Endothelial cell of umbilical vein (primary cell): Measurements from ENCODE around the gene METTL26. TPM values are rescaled to one million over a fixed set of nuclear protein-coding genes. Genes with fewer than 3 reads are reported as not detected.

Source experiments
- BruUV-seq: library from RNA; stranded (reverse); fragments of 400-500 nt; replicated peaks from 2 replicates; lab custom pipeline; 2021; lab: Mats Ljungman, UMichigan
- CTCF ChIA-PET: fragments of 300-600, 350-600 bp; sonication (Branson Sonifier 250); formaldehyde crosslinking; loops from one replicate; lab custom pipeline; 2021; ENCODE audit warnings: antibody characterized with exemption, inconsistent platforms; lab: Charles Lee
- POLR2A ChIA-PET: fragments of 300-600, 350-600 bp; sonication (Branson Sonifier 250); formaldehyde crosslinking; loops from one replicate; lab custom pipeline; 2021; ENCODE audit warnings: antibody characterized with exemption, inconsistent platforms; lab: Charles Lee
- DNase-seq: peaks from one replicate; pipeline ENCODE4 v3.0.0-alpha.2; 2011; ENCODE audit warnings: low read depth, low spot score
- FAIRE-seq: peaks from 2 replicates; lab custom pipeline; 2011; peaks lifted over from hg19 to GRCh38; lab: Jason Lieb, UNC
- H2AFZ ChIP-seq: 2 replicates; pipeline ENCODE4 v1.6.0; 2012; ENCODE audit warnings: low read depth, low read length, control low read depth, inconsistent platforms
- H3K27ac ChIP-seq: 2 replicates; pipeline ENCODE4 v1.5.1; 2011; ENCODE audit warnings: low read depth, mild to moderate bottlenecking, control low read depth, low read length, moderate library complexity; ENCODE audit not compliant: insufficient read depth
- H3K27me3 ChIP-seq, 2 experiments: 2 replicates each; pipeline versions ENCODE4 v1.6.0 to v1.6.1; 2011; ENCODE audit warnings: low read length in 2 of 2, mixed read lengths in 1 of 2; ENCODE audit not compliant: control insufficient read depth in 2 of 2, insufficient read depth in 2 of 2
- H3K36me3 ChIP-seq, 2 experiments: 2 replicates in 1 of 2; 3 replicates in 1 of 2; pipeline ENCODE4 v1.5.1; 2011; ENCODE audit warnings: low read length in 2 of 2, mild to moderate bottlenecking in 1 of 2, moderate library complexity in 1 of 2; ENCODE audit not compliant: control insufficient read depth in 2 of 2, insufficient read depth in 2 of 2; ENCODE audit errors: extremely low read depth in 1 of 2
- H3K4me1 ChIP-seq: 3 replicates; pipeline ENCODE4 v1.5.1; 2011; ENCODE audit warnings: mild to moderate bottlenecking, low read length; ENCODE audit not compliant: control insufficient read depth, insufficient read depth; ENCODE audit errors: extremely low read depth
- H3K4me2 ChIP-seq: 2 replicates; pipeline ENCODE4 v1.6.1; 2011; ENCODE audit warnings: low read length, control low read depth, mixed read lengths; ENCODE audit not compliant: insufficient read depth
- H3K4me3 ChIP-seq, 3 experiments: fragments of 200-600 bp in 1 of 3; sonication (generic), shearing (Covaris generic) in 1 of 3; replicated peaks in 1 of 3; 2 replicates each; pipeline ENCODE4 v1.5.1; 2011 to 2016; ENCODE audit warnings: control low read depth in 3 of 3, low read length in 3 of 3, mild to moderate bottlenecking in 2 of 3, inconsistent platforms in 1 of 3, low read depth in 1 of 3, moderate library complexity in 1 of 3; ENCODE audit not compliant: insufficient read depth in 1 of 3
- H3K79me2 ChIP-seq: 2 replicates; pipeline ENCODE4 v1.6.0; 2012; ENCODE audit warnings: low read length, inconsistent platforms; ENCODE audit not compliant: control insufficient read depth, insufficient read depth
- H3K9ac ChIP-seq: replicated peaks from 2 replicates; pipeline ENCODE3; 2011; ENCODE audit warnings: low read length, control low read depth; ENCODE audit not compliant: insufficient read depth; ENCODE audit errors: extremely low read depth
- H3K9me1 ChIP-seq: replicated peaks from 3 replicates; pipeline ENCODE4 v1.6.0; 2011; ENCODE audit warnings: mild to moderate bottlenecking, low read length; ENCODE audit not compliant: control insufficient read depth, insufficient read depth; ENCODE audit errors: extremely low read depth
- H3K9me3 ChIP-seq: replicated peaks from 2 replicates; pipeline ENCODE4 v1.5.1; 2012; ENCODE audit warnings: low read length, inconsistent platforms; ENCODE audit not compliant: control insufficient read depth, insufficient read depth
- H4K20me1 ChIP-seq: replicated peaks from 2 replicates; pipeline ENCODE3; 2011; ENCODE audit warnings: mild to moderate bottlenecking, low read length; ENCODE audit not compliant: control insufficient read depth, insufficient read depth; ENCODE audit errors: extremely low read depth
- CTCF ChIP-seq, 2 donors: IDR thresholded peaks; 1 replicate in 1 of 2; 2 replicates in 1 of 2; pipeline ENCODE4 v1.5.1; 2011; ENCODE audit warnings: low read length in 2 of 2, mild to moderate bottlenecking in 2 of 2, moderate library complexity in 2 of 2, control low read depth in 1 of 2, inconsistent platforms in 1 of 2, low read depth in 1 of 2; ENCODE audit not compliant: insufficient read depth in 1 of 2; ENCODE audit errors: extremely low read depth in 1 of 2
- EZH2 ChIP-seq: IDR thresholded peaks from 2 replicates; pipeline ENCODE4 v1.6.1; 2012; ENCODE audit warnings: borderline replicate concordance, low read depth, mild to moderate bottlenecking, moderate library complexity, low read length, inconsistent platforms; ENCODE audit not compliant: severe bottlenecking
- FOS ChIP-seq: IDR thresholded peaks from 2 replicates; pipeline ENCODE4 v1.6.1; 2011; ENCODE audit warnings: mild to moderate bottlenecking, low read length, moderate library complexity, borderline replicate concordance; ENCODE audit not compliant: insufficient read depth
- GATA2 ChIP-seq: IDR thresholded peaks from 2 replicates; pipeline ENCODE4 v1.7.0; 2011; ENCODE audit warnings: low read depth, mild to moderate bottlenecking, moderate library complexity, mixed read lengths, low read length; ENCODE audit not compliant: insufficient read length, insufficient read depth
- JUN ChIP-seq: IDR thresholded peaks from 2 replicates; pipeline ENCODE4 v1.6.1; 2011; ENCODE audit warnings: borderline replicate concordance, low read depth; ENCODE audit not compliant: insufficient read length, insufficient read depth
- MAX ChIP-seq: IDR thresholded peaks from 2 replicates; pipeline ENCODE4 v1.6.1; 2011; ENCODE audit not compliant: insufficient read depth, insufficient read length
- MYC ChIP-seq: IDR thresholded peaks from one replicate; pipeline ENCODE4 v1.6.1; 2011; ENCODE audit warnings: mild to moderate bottlenecking, low read depth, low read length
- POLR2A ChIP-seq: IDR thresholded peaks from 2 replicates; pipeline ENCODE4 v1.6.1; 2012; ENCODE audit warnings: low read depth, mild to moderate bottlenecking, control low read depth, low read length
- POLR2AphosphoS5 ChIP-seq: IDR thresholded peaks from 2 replicates; pipeline ENCODE4 v1.6.1; 2012; ENCODE audit warnings: low read depth, mild to moderate bottlenecking, control low read depth, low read length, moderate library complexity; ENCODE audit not compliant: insufficient read depth
- dilution Hi-C: fragments of 300-500 bp; cut with MboI; formaldehyde crosslinking; loops from one replicate; pipeline ENCODE4 v1.15.0; 2019; ENCODE audit warnings: low sequenced_read_pairs; ENCODE audit not compliant: extremely low pct_ligation_motif_present
- intact Hi-C: fragments of 100-400 bp; cut with micrococcal nuclease; formaldehyde crosslinking; loops from one replicate; pipeline ENCODE4 v1.10.0; 2022
- polyA plus RNA-seq, 4 experiments: library from polyadenylated mRNA; depleted of rRNA in 3 of 4; stranded (reverse) in 3 of 4; unstranded in 1 of 4; fragments of >200 nt; gene quantifications; 2 replicates each; pipeline versions ENCODE4 v1.2.1 to v1.2.3, GENCODE V29; 2011 to 2012; ENCODE audit warnings: missing spikeins in 1 of 4
- total RNA-seq: library from RNA; stranded (reverse); gene quantifications from 2 replicates; pipeline ENCODE4 v1.2.3, GENCODE V29; 2021

METTL26 gene
- total and polyA plus RNA-seq, 2 donors (not counting 3 experiments of a cell fraction or from before 2014, with no cell fraction given) = 114 to 138 TPM

- H3K27me3 ChIP-seq = no peaks in the 10 kb centered on the region
- no peaks in the 10 kb centered on the region for H4K20me1 ChIP-seq
- no peaks in the 10 kb centered on the region for H3K9me3 ChIP-seq
- peaks cover 3 to 19% of the 10 kb centered on the region in 2 experiments for H3K36me3 ChIP-seq
- peaks cover 14% of the 10 kb centered on the region for H3K79me2 ChIP-seq
- CTCF ChIA-PET = interaction anchor here (1.4 kb wide), 1 partner anchor 9 kb away, joined by 6 read pairs; the partner anchor contains the start of gene RHOT2
- no peak overlapping the region for H3K4me3 ChIP-seq
- no peak for FAIRE-seq
- BruUV-seq = no TSS peak
- no peak overlapping the region for H3K27ac ChIP-seq
- dilution Hi-C loops = no loop called here
- POLR2A ChIA-PET = no interaction called here
- no peak overlapping the region for H3K4me2 ChIP-seq
- no peak overlapping the region for H3K9ac ChIP-seq
- peaks cover 12% of the 10 kb centered on the region for H3K4me1 ChIP-seq
- no peaks in the 10 kb centered on the region for H3K9me1 ChIP-seq
- no peak overlapping the region for H2AFZ ChIP-seq
- intact Hi-C loops = no loop called here
- no peak for DNase-seq
- no peak for TF ChIP-seq EZH2
- no peak for TF ChIP-seq MAX
- no peak for TF ChIP-seq CTCF (IDR thresholded peaks at IDR 0.05; ENCODE audit: extremely low read depth in 1 of 2, insufficient read depth in 1 of 2, low read depth in 1 of 2, low read length in 2 of 2)
- TF ChIP-seq FOS = no peak
- no peak for TF ChIP-seq POLR2AphosphoS5
- TF ChIP-seq MYC = no peak
- no peak for TF ChIP-seq JUN
- TF ChIP-seq GATA2 = no peak
- TF ChIP-seq POLR2A = no peak
Observed at GRCh38 chr16:676913-677312, 40.8 kb upstream of the METTL26 start.
